Measurements from ENCODE around the gene SCN5A.

Gene SCN5A

GRCh38 chr3:38542401-38543298, 106.8 kb downstream of the SCN5A start:
- no peaks in the 10 kb centered on the region for H3K36me3 ChIP-seq (ENCODE audit: control insufficient read depth, insufficient read depth, low read length, severe bottlenecking)
- H3K4me1 ChIP-seq (ENCODE audit: control insufficient read depth, insufficient read depth, low read length), result no peaks in the 10 kb centered on the region
- H3K9me3 ChIP-seq (ENCODE audit: control insufficient read depth, low read length), result no peaks in the 10 kb centered on the region
- no peak overlapping the region for H3K9ac ChIP-seq (ENCODE audit: low read length)
- no peak for DNase-seq (ENCODE audit: low read depth)
- H3K4me3 ChIP-seq (ENCODE audit: low read length), result no peak overlapping the region
- peaks cover 14% of the 10 kb centered on the region for H3K27me3 ChIP-seq (replicated peaks; ENCODE audit: control insufficient read depth, insufficient read depth, low read length)

GRCh38 chr3:38541806-38542205, 107.7 kb downstream of the SCN5A start:
- Histone ChIP-seq H3K4me3 (ENCODE audit: low read length) (no peak overlapping the region), H3K27me3 (replicated peaks; ENCODE audit: control insufficient read depth, insufficient read depth, low read length) (peaks cover 14% of the 10 kb centered on the region), H3K9ac (ENCODE audit: low read length) (no peak overlapping the region), H3K4me1 (ENCODE audit: control insufficient read depth, insufficient read depth, low read length) (no peaks in the 10 kb centered on the region), H3K9me3 (ENCODE audit: control insufficient read depth, low read length) (no peaks in the 10 kb centered on the region), H3K36me3 (ENCODE audit: control insufficient read depth, insufficient read depth, low read length, severe bottlenecking) (no peaks in the 10 kb centered on the region)
- no peak for DNase-seq (ENCODE audit: low read depth)

GRCh38 chr3:38538773-38539353, 110.6 kb downstream of the SCN5A start:
- H3K36me3 ChIP-seq (ENCODE audit: control insufficient read depth, insufficient read depth, low read length, severe bottlenecking), result no peaks in the 10 kb centered on the region
- DNase-seq (ENCODE audit: low read depth), result peak; percentile 5
- H3K4me1 ChIP-seq (ENCODE audit: control insufficient read depth, insufficient read depth, low read length), result no peaks in the 10 kb centered on the region
- H3K4me3 ChIP-seq (ENCODE audit: low read length), result no peak overlapping the region
- H3K27me3 ChIP-seq (replicated peaks; ENCODE audit: control insufficient read depth, insufficient read depth, low read length), result peaks cover 2% of the 10 kb centered on the region
- H3K9me3 ChIP-seq (ENCODE audit: control insufficient read depth, low read length), result peaks cover 11% of the 10 kb centered on the region
- H3K9ac ChIP-seq (ENCODE audit: low read length), result no peak overlapping the region

- Histone ChIP-seq H3K4me3 (ENCODE audit: low read length) (no peak overlapping the region), H3K4me1 (ENCODE audit: control insufficient read depth, insufficient read depth, low read length) (no peaks in the 10 kb centered on the region), H3K36me3 (ENCODE audit: control insufficient read depth, insufficient read depth, low read length, severe bottlenecking) (no peaks in the 10 kb centered on the region), H3K27me3 (replicated peaks; ENCODE audit: control insufficient read depth, insufficient read depth, low read length) (no peaks in the 10 kb centered on the region), H3K9me3 (ENCODE audit: control insufficient read depth, low read length) (peaks cover 11% of the 10 kb centered on the region), H3K9ac (ENCODE audit: low read length) (no peak overlapping the region)
- no peak for DNase-seq (ENCODE audit: low read depth)
Observed at GRCh38 chr3:38536671-38537070, 112.8 kb downstream of the SCN5A start.

GRCh38 chr3:38534604-38535003, 114.9 kb downstream of the SCN5A start:
- H3K36me3 ChIP-seq (ENCODE audit: control insufficient read depth, insufficient read depth, low read length, severe bottlenecking), result no peaks in the 10 kb centered on the region
- no peak overlapping the region for H3K9ac ChIP-seq (ENCODE audit: low read length)
- H3K4me1 ChIP-seq (ENCODE audit: control insufficient read depth, insufficient read depth, low read length), result no peaks in the 10 kb centered on the region
- no peaks in the 10 kb centered on the region for H3K27me3 ChIP-seq (replicated peaks; ENCODE audit: control insufficient read depth, insufficient read depth, low read length)
- no peak overlapping the region for H3K4me3 ChIP-seq (ENCODE audit: low read length)
- peaks cover 11% of the 10 kb centered on the region for H3K9me3 ChIP-seq (ENCODE audit: control insufficient read depth, low read length)
- no peak for DNase-seq (ENCODE audit: low read depth)

- Histone ChIP-seq H3K36me3 (ENCODE audit: control insufficient read depth, insufficient read depth, low read length, severe bottlenecking) (no peaks in the 10 kb centered on the region), H3K27me3 (replicated peaks; ENCODE audit: control insufficient read depth, insufficient read depth, low read length) (no peaks in the 10 kb centered on the region), H3K9me3 (ENCODE audit: control insufficient read depth, low read length) (peaks cover 11% of the 10 kb centered on the region), H3K4me1 (ENCODE audit: control insufficient read depth, insufficient read depth, low read length) (no peaks in the 10 kb centered on the region), H3K9ac (ENCODE audit: low read length) (no peak overlapping the region), H3K4me3 (ENCODE audit: low read length) (no peak overlapping the region)
- no peak for DNase-seq (ENCODE audit: low read depth)
Observed at GRCh38 chr3:38534180-38534579, 115.3 kb downstream of the SCN5A start.

- H3K27me3 ChIP-seq (replicated peaks; ENCODE audit: control insufficient read depth, insufficient read depth, low read length), result no peaks in the 10 kb centered on the region
- H3K9ac ChIP-seq (ENCODE audit: low read length), result no peak overlapping the region
- H3K36me3 ChIP-seq (ENCODE audit: control insufficient read depth, insufficient read depth, low read length, severe bottlenecking), result no peaks in the 10 kb centered on the region
- no peak overlapping the region for H3K4me3 ChIP-seq (ENCODE audit: low read length)
- no peak for DNase-seq (ENCODE audit: low read depth)
- H3K4me1 ChIP-seq (ENCODE audit: control insufficient read depth, insufficient read depth, low read length), result peaks cover under 1% of the 10 kb centered on the region
- H3K9me3 ChIP-seq (ENCODE audit: control insufficient read depth, low read length), result peaks cover 11% of the 10 kb centered on the region
Observed at GRCh38 chr3:38533285-38533976, 116.1 kb downstream of the SCN5A start.

GRCh38 chr3:38532529-38532928, 117.0 kb downstream of the SCN5A start:
- Histone ChIP-seq H3K36me3 (ENCODE audit: control insufficient read depth, insufficient read depth, low read length, severe bottlenecking) (no peaks in the 10 kb centered on the region), H3K27me3 (replicated peaks; ENCODE audit: control insufficient read depth, insufficient read depth, low read length) (no peaks in the 10 kb centered on the region), H3K9ac (ENCODE audit: low read length) (no peak overlapping the region), H3K9me3 (ENCODE audit: control insufficient read depth, low read length) (peaks cover 11% of the 10 kb centered on the region), H3K4me3 (ENCODE audit: low read length) (no peak overlapping the region), H3K4me1 (ENCODE audit: control insufficient read depth, insufficient read depth, low read length) (peaks cover 4% of the 10 kb centered on the region)
- no peak for DNase-seq (ENCODE audit: low read depth)

GRCh38 chr3:38528457-38528856, 121.0 kb downstream of the SCN5A start:
- Histone ChIP-seq H3K36me3 (ENCODE audit: control insufficient read depth, insufficient read depth, low read length, severe bottlenecking) (peaks cover 28% of the 10 kb centered on the region), H3K9me3 (ENCODE audit: control insufficient read depth, low read length) (no peaks in the 10 kb centered on the region), H3K27me3 (replicated peaks; ENCODE audit: control insufficient read depth, insufficient read depth, low read length) (no peaks in the 10 kb centered on the region), H3K4me1 (ENCODE audit: control insufficient read depth, insufficient read depth, low read length) (peaks cover 4% of the 10 kb centered on the region), H3K9ac (ENCODE audit: low read length) (no peak overlapping the region), H3K4me3 (ENCODE audit: low read length) (no peak overlapping the region)
- no peak for DNase-seq (ENCODE audit: low read depth)

- DNase-seq (ENCODE audit: low read depth), result no peak
- Histone ChIP-seq H3K27me3 (replicated peaks; ENCODE audit: control insufficient read depth, insufficient read depth, low read length) (no peaks in the 10 kb centered on the region), H3K4me3 (ENCODE audit: low read length) (no peak overlapping the region), H3K9me3 (ENCODE audit: control insufficient read depth, low read length) (no peaks in the 10 kb centered on the region), H3K4me1 (ENCODE audit: control insufficient read depth, insufficient read depth, low read length) (peaks cover 4% of the 10 kb centered on the region), H3K9ac (ENCODE audit: low read length) (no peak overlapping the region), H3K36me3 (ENCODE audit: control insufficient read depth, insufficient read depth, low read length, severe bottlenecking) (peaks cover 28% of the 10 kb centered on the region)
Observed at GRCh38 chr3:38526792-38527191, 122.7 kb downstream of the SCN5A start.

GRCh38 chr3:38524141-38524739, 125.2 kb downstream of the SCN5A start:
- Histone ChIP-seq H3K36me3 (ENCODE audit: control insufficient read depth, insufficient read depth, low read length, severe bottlenecking) (peaks cover 35% of the 10 kb centered on the region), H3K9me3 (ENCODE audit: control insufficient read depth, low read length) (no peaks in the 10 kb centered on the region)

More at GRCh38 chr3:38524141-38524739, 125.2 kb downstream of the SCN5A start:
- Histone ChIP-seq H3K4me3 (ENCODE audit: low read length) (no peak overlapping the region), H3K27me3 (replicated peaks; ENCODE audit: control insufficient read depth, insufficient read depth, low read length) (no peaks in the 10 kb centered on the region), H3K4me1 (ENCODE audit: control insufficient read depth, insufficient read depth, low read length) (peaks cover 4% of the 10 kb centered on the region), H3K9ac (ENCODE audit: low read length) (no peak overlapping the region)
- DNase-seq (ENCODE audit: low read depth), result peak; percentile 6

All from adipocyte (in vitro differentiated cells).